Natural killer cell (primary cell): ENCODE measurements around the gene CDH13. TPM values are rescaled to one million over a fixed set of nuclear protein-coding genes. Genes with fewer than 3 reads are reported as not detected.

Experiments
- ATAC-seq, 3 donors: fragments of 150-1000 bp in 2 of 3; fragments of 200-7000 bp in 1 of 3; cut with Tn5 transposase; 1 replicate in 1 of 3; 2 replicates in 2 of 3; pipeline ENCODE4 v1.10.0; 2021; ENCODE audit warnings: mild to moderate bottlenecking in 2 of 3, moderate library complexity in 2 of 3
- DNase-seq, 2 donors: peaks; one replicate each; pipeline versions ENCODE4 v3.0.0 to v3.0.0-alpha.2; 2013 to 2021; ENCODE audit warnings: mixed read lengths in 1 of 2
- H3K27ac ChIP-seq: one replicate; pipeline ENCODE4 v1.5.1; 2013; ENCODE audit warnings: mild to moderate bottlenecking, low read length
- H3K27me3 ChIP-seq: one replicate; pipeline ENCODE4 v1.6.1; 2013; ENCODE audit warnings: low read length; ENCODE audit not compliant: control insufficient read depth, insufficient read depth
- H3K36me3 ChIP-seq: one replicate; pipeline ENCODE4 v1.6.1; 2013; ENCODE audit warnings: low read length; ENCODE audit not compliant: control insufficient read depth, insufficient read depth
- H3K4me1 ChIP-seq: one replicate; pipeline ENCODE4 v1.6.1; 2013; ENCODE audit warnings: low read length; ENCODE audit not compliant: control insufficient read depth, insufficient read depth
- H3K4me3 ChIP-seq: one replicate; pipeline ENCODE4 v1.5.1; 2013; ENCODE audit warnings: low read length
- H3K9me3 ChIP-seq: one replicate; pipeline ENCODE4 v1.6.1; 2013; ENCODE audit warnings: low read length; ENCODE audit not compliant: control insufficient read depth, insufficient read depth
- H3K27ac Mint-ChIP-seq, 2 donors: one replicate each; pipeline ENCODE4 v1.8.0; 2022; ENCODE audit warnings: mild to moderate bottlenecking in 2 of 2, mixed read lengths in 2 of 2, moderate library complexity in 1 of 2
- H3K27me3 Mint-ChIP-seq, 2 donors: one replicate each; pipeline ENCODE4 v1.8.0; 2022; ENCODE audit warnings: low read depth in 2 of 2, mixed read lengths in 2 of 2
- H3K36me3 Mint-ChIP-seq: one replicate; pipeline ENCODE4 v1.8.0; 2022; ENCODE audit warnings: mixed read lengths
- H3K4me1 Mint-ChIP-seq, 2 donors: one replicate each; pipeline ENCODE4 v1.8.0; 2022; ENCODE audit warnings: mixed read lengths in 2 of 2
- H3K4me3 Mint-ChIP-seq: one replicate; pipeline ENCODE4 v1.8.0; 2022; ENCODE audit warnings: mild to moderate bottlenecking, moderate library complexity, mixed read lengths
- H3K9me3 Mint-ChIP-seq, 2 donors: one replicate each; pipeline ENCODE4 v1.8.0; 2022; ENCODE audit warnings: mixed read lengths in 2 of 2
- CTCF ChIP-seq: fragments of 200-600 bp; IDR thresholded peaks from one replicate; pipeline ENCODE4 v1.8.0; 2022; ENCODE audit warnings: antibody characterized with exemption
- WGBS: methylation state at CpG from one replicate; pipeline ENCODE4 v1.1.7; 2013; ENCODE audit warnings: missing lambda C conversion rate; ENCODE audit not compliant: insufficient coverage; 5-methylcytosine and 5-hydroxymethylcytosine counted together
- intact Hi-C: fragments of 100-400 bp; cut with micrococcal nuclease; formaldehyde crosslinking; loops from one replicate; pipeline ENCODE4 v1.14.2; 2022
- total RNA-seq, 4 donors: library from RNA; stranded (reverse); fragments of 120-200 nt in 1 of 4; gene quantifications; one replicate each; pipeline versions ENCODE4 v1.2.3 to v1.2.4, GENCODE V29; 2013 to 2022

Gene CDH13
- total RNA-seq, 3 donors from 2014 or later (not counting 1 experiment from before 2014, with no cell fraction given), result not detected

- H3K36me3 ChIP-seq, result no peaks in the 10 kb centered on the region
- intact Hi-C loops, result no loop called here
- H3K9me3 Mint-ChIP-seq, result peaks cover 0 to 2% of the 10 kb centered on the region in 2 donors
- no peak overlapping the region for H3K4me3 Mint-ChIP-seq
- DNase-seq, result no peak
- TF ChIP-seq CTCF, result no peak
- peaks cover 2% of the 10 kb centered on the region for H3K27me3 ChIP-seq
- peaks cover 6% of the 10 kb centered on the region for H3K4me1 ChIP-seq
- no peak overlapping the region for H3K27ac Mint-ChIP-seq
- H3K4me1 Mint-ChIP-seq, result peaks cover 10 to 12% of the 10 kb centered on the region in 2 donors
- peaks cover 23 to 45% of the 10 kb centered on the region in 2 donors for H3K27me3 Mint-ChIP-seq
- no peak overlapping the region for H3K4me3 ChIP-seq
- peak in 1 of 3 donors; percentile 36 for ATAC-seq
- H3K36me3 Mint-ChIP-seq, result no peaks in the 10 kb centered on the region
- no peaks in the 10 kb centered on the region for H3K9me3 ChIP-seq
- 57% methylated on average over 5 of the region's 6 CpGs for WGBS
- no peak overlapping the region for H3K27ac ChIP-seq
Observed at GRCh38 chr16:83802135-83802534, 1175.4 kb downstream of the CDH13 start.

DNA sequence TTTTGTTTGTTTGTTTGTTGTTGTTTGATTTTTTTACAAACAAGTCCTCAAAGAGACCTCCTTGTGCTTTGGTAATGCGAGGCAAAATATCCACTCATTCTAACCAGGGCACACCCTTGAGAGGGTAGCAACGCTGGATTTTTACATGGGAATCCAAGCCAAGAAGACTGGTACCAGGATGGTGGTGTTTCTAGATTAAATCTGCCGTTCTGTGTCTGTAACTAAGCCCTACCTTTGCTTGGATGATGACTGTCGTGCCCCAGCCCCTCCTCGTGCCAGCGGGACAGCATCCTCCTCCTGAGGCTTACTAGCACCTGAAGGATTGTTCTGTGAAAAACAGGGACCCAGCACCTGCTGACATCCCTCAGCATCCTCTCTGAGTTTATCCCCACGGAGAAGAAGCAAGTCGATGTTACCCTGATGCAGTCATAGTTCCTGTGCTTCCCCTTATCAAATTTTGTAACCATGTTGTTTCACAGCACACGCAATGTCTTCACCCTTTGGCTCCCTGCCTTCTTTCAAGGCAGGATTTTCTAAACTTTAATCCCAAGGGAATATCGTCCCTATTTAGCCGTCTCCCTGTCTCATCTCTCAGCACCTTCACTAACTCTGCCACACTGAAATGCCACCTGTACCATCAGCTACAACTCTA is 1175.9 kb downstream of the CDH13 start:
- no peak overlapping the region for H3K27ac ChIP-seq
- H3K4me3 Mint-ChIP-seq, result no peak overlapping the region
- H3K4me1 Mint-ChIP-seq, result peaks cover 12% of the 10 kb centered on the region in 2 donors
- WGBS, result 90% methylated on average over 11 of the region's 11 CpGs
- peaks cover 12% of the 10 kb centered on the region for H3K4me1 ChIP-seq
- H3K27ac Mint-ChIP-seq, result no peak overlapping the region
- peaks cover 0 to 2% of the 10 kb centered on the region in 2 donors for H3K9me3 Mint-ChIP-seq
- TF ChIP-seq CTCF, result no peak
- intact Hi-C loops, result no loop called here
- DNase-seq (no peak), ATAC-seq (no peak)
- no peaks in the 10 kb centered on the region for H3K36me3 ChIP-seq
- H3K27me3 Mint-ChIP-seq, result peaks cover 20 to 41% of the 10 kb centered on the region in 2 donors
- peaks cover 2% of the 10 kb centered on the region for H3K27me3 ChIP-seq
- H3K4me3 ChIP-seq, result no peak overlapping the region
- no peaks in the 10 kb centered on the region for H3K9me3 ChIP-seq
- no peaks in the 10 kb centered on the region for H3K36me3 Mint-ChIP-seq

GRCh38 chr16:83803811-83804210 is 1177.0 kb downstream of the CDH13 start:
- Histone ChIP-seq H3K4me3 (no peak overlapping the region), H3K27ac (no peak overlapping the region), H3K36me3 (no peaks in the 10 kb centered on the region), H3K4me1 (peaks cover 19% of the 10 kb centered on the region), H3K9me3 (no peaks in the 10 kb centered on the region), H3K27me3 (peaks cover 2% of the 10 kb centered on the region)
- Mint-ChIP-seq H3K27me3 (peaks cover 17 to 30% of the 10 kb centered on the region in 2 donors), H3K4me3 (no peak overlapping the region), H3K27ac (peak overlapping the region in 1 of 2 donors; percentile 17), H3K9me3 (peaks cover 0 to 2% of the 10 kb centered on the region in 2 donors), H3K36me3 (no peaks in the 10 kb centered on the region), H3K4me1 (peaks cover 18 to 20% of the 10 kb centered on the region in 2 donors)
- WGBS, result 89% methylated on average over 2 of the region's 3 CpGs
- ATAC-seq, result no peak
- TF ChIP-seq CTCF, result no peak
- intact Hi-C loops, result no loop called here
- DNase-seq, result no peak

DNA sequence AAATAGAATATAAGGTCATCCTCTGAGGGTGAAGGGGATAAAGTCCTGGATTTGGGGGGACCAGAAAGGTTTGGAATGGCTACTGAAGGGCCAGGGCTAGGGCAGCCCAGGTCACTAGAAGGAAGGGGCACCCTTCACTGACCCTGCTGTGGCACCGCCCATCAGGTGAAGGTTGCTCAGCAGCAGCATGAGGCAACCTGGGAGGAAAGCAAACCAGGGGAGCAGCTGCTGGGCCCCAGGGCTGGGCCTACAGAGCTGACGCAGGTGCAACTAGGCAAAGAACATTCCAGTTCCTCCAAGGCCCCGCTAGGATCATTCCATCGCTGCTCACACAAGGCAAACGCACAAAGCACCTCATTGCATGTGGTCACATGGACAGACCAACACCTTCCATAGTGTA is 1177.6 kb downstream of the CDH13 start:
- H3K4me1 Mint-ChIP-seq, result peaks cover 24 to 26% of the 10 kb centered on the region in 2 donors
- intact Hi-C loops, result no loop called here
- ATAC-seq (no peak), DNase-seq (no peak)
- Histone ChIP-seq H3K27ac (no peak overlapping the region), H3K4me1 (peaks cover 25% of the 10 kb centered on the region), H3K4me3 (no peak overlapping the region), H3K27me3 (peaks cover 2% of the 10 kb centered on the region), H3K9me3 (no peaks in the 10 kb centered on the region), H3K36me3 (no peaks in the 10 kb centered on the region)
- H3K4me3 Mint-ChIP-seq, result no peak overlapping the region
- no peaks in the 10 kb centered on the region for H3K36me3 Mint-ChIP-seq
- H3K27ac Mint-ChIP-seq, result peak overlapping the region in 1 of 2 donors; percentile 17
- TF ChIP-seq CTCF, result no peak
- 98% methylated on average over 5 of the region's 5 CpGs for WGBS
- peaks cover 14 to 30% of the 10 kb centered on the region in 2 donors for H3K27me3 Mint-ChIP-seq
- peaks cover 0 to 2% of the 10 kb centered on the region in 2 donors for H3K9me3 Mint-ChIP-seq
